Esophagus muscularis mucosa (tissue), 4 donors: Measurements from ENCODE around the gene TOX2. TPM values are rescaled to one million over a fixed set of nuclear protein-coding genes. Genes with fewer than 3 reads are reported as not detected.

ENCODE experiments used
- DNase-seq: peaks from one replicate; pipeline ENCODE4 v3.0.0-alpha.2; 2017; ENCODE audit errors: extremely low spot score
- H3K27ac ChIP-seq, 4 donors: fragments of 200-600 bp; sonication (generic); replicated peaks in 1 of 4; 1 replicate in 3 of 4; 2 replicates in 1 of 4; pipeline ENCODE4 v1.5.1; 2016 to 2019; ENCODE audit warnings: mild to moderate bottlenecking in 1 of 4
- H3K27me3 ChIP-seq, 4 donors: fragments of 200-600 bp; sonication (generic); one replicate each; pipeline versions ENCODE4 v1.5.1 to v1.6.0; 2016 to 2019
- H3K36me3 ChIP-seq, 4 donors: fragments of 200-600 bp; sonication (generic); one replicate each; pipeline ENCODE4 v1.5.1; 2016 to 2019
- H3K4me1 ChIP-seq, 4 donors: fragments of 200-600 bp; sonication (generic); one replicate each; pipeline ENCODE4 v1.5.1; 2016 to 2019
- H3K4me3 ChIP-seq, 4 donors: fragments of 200-600 bp; sonication (generic); 1 replicate in 2 of 4; 2 replicates in 2 of 4; pipeline ENCODE4 v1.5.1; 2016 to 2019; ENCODE audit warnings: mild to moderate bottlenecking in 4 of 4, moderate library complexity in 1 of 4
- H3K9me3 ChIP-seq, 4 donors: fragments of 200-600 bp; sonication (generic); 1 replicate in 3 of 4; 2 replicates in 1 of 4; pipeline ENCODE4 v1.5.1; 2016 to 2019
- CTCF ChIP-seq, 3 experiments: fragments of 200-600 bp in 2 of 3; fragments of 450-650 bp in 1 of 3; sonication (generic) in 2 of 3; IDR thresholded peaks; one replicate each; pipeline ENCODE4 v1.5.1; 2017 to 2019; ENCODE audit warnings: antibody characterized with exemption in 3 of 3, mild to moderate bottlenecking in 2 of 3, moderate library complexity in 1 of 3
- EP300 ChIP-seq: sonication (generic); formaldehyde crosslinking; IDR thresholded peaks from one replicate; pipeline ENCODE4 v1.6.1; 2017; ENCODE audit warnings: antibody characterized with exemption
- POLR2A ChIP-seq: fragments of 450-650 bp; IDR thresholded peaks from one replicate; pipeline ENCODE4 v1.6.1; 2017; ENCODE audit warnings: antibody characterized with exemption, moderate library complexity, mild to moderate bottlenecking, low read depth
- POLR2AphosphoS5 ChIP-seq, 2 donors: sonication (generic); formaldehyde crosslinking; IDR thresholded peaks; one replicate each; pipeline ENCODE4 v1.6.1; 2017; ENCODE audit warnings: antibody characterized with exemption in 2 of 2
- WGBS: methylation state at CpG from one replicate; pipeline ENCODE4 v1.1.5; 2018; 5-methylcytosine and 5-hydroxymethylcytosine counted together
- intact Hi-C: fragments of 100-400 bp; cut with DNase I; formaldehyde crosslinking; loops from one replicate; pipeline ENCODE4 v1.15.1; 2023
- total RNA-seq, 4 donors: library from RNA; depleted of rRNA; stranded (reverse); fragments of >200 nt; gene quantifications; one replicate each; pipeline versions ENCODE4 v1.1.0 to v1.2.1, GENCODE V29; 2016

The TOX2 gene
- total RNA-seq, 4 donors from 2014 or later, result 19.4 to 39.5 (median 32.8) TPM

GRCh38 chr20:43926287-43927050 is 11.8 kb downstream of the TOX2 start:
- peaks cover 0 to 28% (median 24%) of the 10 kb centered on the region in 4 donors for H3K4me1 ChIP-seq
- intact Hi-C loops, result no loop called here
- H3K27me3 ChIP-seq, result no peaks in the 10 kb centered on the region
- TF ChIP-seq EP300 (no peak), POLR2AphosphoS5 (IDR thresholded peaks at IDR 0.05) (no peak), CTCF (IDR thresholded peaks at IDR 0.05) (no peak), POLR2A (no peak)
- no peaks in the 10 kb centered on the region for H3K36me3 ChIP-seq
- no peaks in the 10 kb centered on the region for H3K9me3 ChIP-seq
- no peak overlapping the region for H3K27ac ChIP-seq
- DNase-seq, result no peak
- no peak overlapping the region for H3K4me3 ChIP-seq
- 76% methylated on average over 9 of the region's 10 CpGs for WGBS

GRCh38 chr20:43931976-43932375 is 17.3 kb downstream of the TOX2 start:
- H3K4me3 ChIP-seq, result no peak overlapping the region
- TF ChIP-seq POLR2AphosphoS5 (IDR thresholded peaks at IDR 0.05) (no peak), EP300 (no peak), POLR2A (no peak), CTCF (IDR thresholded peaks at IDR 0.05) (no peak)
- 97% methylated on average over 2 of the region's 2 CpGs for WGBS
- intact Hi-C loops, result no loop called here
- no peak for DNase-seq
- H3K27me3 ChIP-seq, result no peaks in the 10 kb centered on the region
- H3K27ac ChIP-seq, result no peak overlapping the region
- no peaks in the 10 kb centered on the region for H3K9me3 ChIP-seq
- peaks cover 0 to 21% (median 12%) of the 10 kb centered on the region in 4 donors for H3K4me1 ChIP-seq
- H3K36me3 ChIP-seq, result no peaks in the 10 kb centered on the region

- TF ChIP-seq POLR2AphosphoS5 (IDR thresholded peaks at IDR 0.05) (no peak), EP300 (no peak), CTCF (IDR thresholded peaks at IDR 0.05) (no peak), POLR2A (no peak)
- no peaks in the 10 kb centered on the region for H3K9me3 ChIP-seq
- no peaks in the 10 kb centered on the region for H3K36me3 ChIP-seq
- intact Hi-C loops, result no loop called here
- peaks cover 16 to 44% (median 39%) of the 10 kb centered on the region in 4 donors for H3K4me1 ChIP-seq
- no peaks in the 10 kb centered on the region for H3K27me3 ChIP-seq
- DNase-seq, result no peak
- 97% methylated on average over 2 of the region's 3 CpGs for WGBS
- H3K4me3 ChIP-seq, result no peak overlapping the region
- no peak overlapping the region for H3K27ac ChIP-seq
Observed at GRCh38 chr20:43934833-43935232, 20.2 kb downstream of the TOX2 start.

GRCh38 chr20:43936104-43936770 is 21.6 kb downstream of the TOX2 start:
- no peaks in the 10 kb centered on the region for H3K9me3 ChIP-seq
- 100% methylated on average over 2 of the region's 4 CpGs for WGBS
- H3K27ac ChIP-seq, result no peak overlapping the region
- DNase-seq, result no peak
- peaks cover 16 to 55% (median 50%) of the 10 kb centered on the region in 4 donors for H3K4me1 ChIP-seq
- intact Hi-C loops, result no loop called here
- no peak overlapping the region for H3K4me3 ChIP-seq
- H3K27me3 ChIP-seq, result no peaks in the 10 kb centered on the region
- H3K36me3 ChIP-seq, result no peaks in the 10 kb centered on the region
- TF ChIP-seq POLR2AphosphoS5 (IDR thresholded peaks at IDR 0.05) (no peak), EP300 (no peak), POLR2A (no peak), CTCF (IDR thresholded peaks at IDR 0.05) (no peak)
